ENCODE results near the gene CTNNA2. TPM values are rescaled to one million over a fixed set of nuclear protein-coding genes. Genes with fewer than 3 reads are reported as not detected.

CTNNA2 gene
- total and polyA plus RNA-seq, 2 of the 8 experiments (the other 6 are each of a cell fraction or from before 2014, with no cell fraction given) = 3.9 to 9.0 TPM

GRCh38 chr2:80312282-80312839 is 799.5 kb downstream of the CTNNA2 start:
- Histone ChIP-seq H3K4me1 (replicated peaks in 1 of 4; ENCODE audit: control insufficient read depth in 3 of 4, insufficient read depth in 4 of 4, low read length in 3 of 4) (no peaks in the 10 kb centered on the region), H2BK12ac (ENCODE audit: low read depth, low read length) (no peak overlapping the region), H3K9me3 (ENCODE audit: insufficient read depth in 2 of 2, low read depth in 1 of 2, low read length in 1 of 2) (no peaks in the 10 kb centered on the region), H3K9ac (replicated peaks in 1 of 4; ENCODE audit: extremely low read depth in 1 of 4, low read depth in 3 of 4, low read length in 3 of 4) (no peak overlapping the region), H3K4ac (replicated peaks; ENCODE audit: insufficient read length, low read depth, low read length) (no peak overlapping the region), H4K8ac (ENCODE audit: extremely low read depth, insufficient read depth, low read length) (no peak overlapping the region), H3K14ac (ENCODE audit: insufficient read length) (no peak overlapping the region), H3K4me2 (ENCODE audit: insufficient read depth in 1 of 2, low read depth in 2 of 2, low read length in 2 of 2) (no peak overlapping the region), H4K5ac (ENCODE audit: insufficient read length, low read depth, low read length) (no peak overlapping the region), H2AFZ (ENCODE audit: low read length) (no peak overlapping the region), H3K27ac (ENCODE audit: low read depth, low read length) (no peak overlapping the region), H2AK5ac (ENCODE audit: low read depth, low read length) (no peak overlapping the region), H3K18ac (ENCODE audit: extremely low read depth, low read length) (no peak overlapping the region), H3K23me2 (ENCODE audit: low read depth, low read length) (no peaks in the 10 kb centered on the region), H2BK120ac (replicated peaks; ENCODE audit: low read depth, low read length) (no peak overlapping the region), H2BK15ac (ENCODE audit: low read length) (no peak overlapping the region), H3K27me3 (replicated peaks in 1 of 4; ENCODE audit: control insufficient read depth in 3 of 4, extremely low read depth in 1 of 4, insufficient read depth in 3 of 4, low read length in 3 of 4) (no peaks in the 10 kb centered on the region), H3K36me3 (ENCODE audit: control insufficient read depth in 2 of 4, insufficient read depth in 4 of 4, low read length in 3 of 4) (no peaks in the 10 kb centered on the region), H3K79me2 (ENCODE audit: control insufficient read depth in 1 of 2, insufficient read depth in 2 of 2, low read length in 2 of 2) (no peaks in the 10 kb centered on the region), H3K4me3 (ENCODE audit: extremely low read depth in 1 of 4, insufficient read depth in 2 of 4, low read depth in 3 of 4, low read length in 4 of 4) (no peak overlapping the region), H2BK5ac (ENCODE audit: low read depth, low read length) (no peak overlapping the region), H4K20me1 (replicated peaks in 1 of 2; ENCODE audit: control insufficient read depth in 1 of 2, insufficient read depth in 2 of 2, low read length in 2 of 2) (peaks cover 0 to 2% of the 10 kb centered on the region in 2 experiments), H3K79me1 (ENCODE audit: low read depth, low read length) (no peaks in the 10 kb centered on the region), H3K56ac (replicated peaks; ENCODE audit: insufficient read length, low read depth, low read length) (no peak overlapping the region), H4K91ac (replicated peaks; ENCODE audit: insufficient read length, low read length) (no peak overlapping the region), H3K23ac (ENCODE audit: insufficient read length) (no peak overlapping the region), H2BK20ac (ENCODE audit: low read length) (no peak overlapping the region)
- ChIA-PET POLR2A (ENCODE audit: partially characterized antibody) (no interaction called here), CTCF (ENCODE audit: partially characterized antibody) (interaction anchor here (2.7 kb wide), 1 partner anchor 11 kb away, joined by 6 read pairs; no protein-coding TSS in a partner anchor)
- FAIRE-seq = no peak
- DNase-seq (ENCODE audit: low read depth in 1 of 2, low spot score in 2 of 2) = no peak
- 89% methylated on average over 5 of the region's 5 CpGs; no CpG with 5 or more reads in 1 of the 2 experiments for WGBS, 2 experiments (ENCODE audit: extremely low coverage in 1 of 2, insufficient coverage in 1 of 2, insufficient read length in 1 of 2, insufficient replicate concordance in 2 of 2, low coverage in 1 of 2, low lambda C conversion rate in 2 of 2, missing lambda C conversion rate in 1 of 2)
- TF ChIP-seq CTCF (IDR thresholded peaks at IDR 0.05; ENCODE audit: control extremely low read depth in 1 of 3, insufficient read depth in 1 of 3, low read depth in 1 of 3, low read length in 3 of 3) (no peak), ASH2L (IDR thresholded peaks at IDR 0.05; ENCODE audit: low read length) (no peak), CBX8 (IDR thresholded peaks at IDR 0.05; ENCODE audit: borderline replicate concordance, low read depth, low read length) (no peak), GABPA (IDR thresholded peaks at IDR 0.05; ENCODE audit: borderline replicate concordance, insufficient read depth, low read length) (no peak), SP4 (IDR thresholded peaks at IDR 0.05; ENCODE audit: low read length) (no peak), EZH2 (IDR thresholded peaks at IDR 0.05; ENCODE audit: low read depth, low read length, severe bottlenecking) (no peak), POLR2A (IDR thresholded peaks at IDR 0.05; ENCODE audit: control extremely low read depth in 1 of 2, low read depth in 2 of 2, low read length in 2 of 2) (no peak), RNF2 (IDR thresholded peaks at IDR 0.05; ENCODE audit: borderline replicate concordance, low read depth, low read length, missing control alignments, poor library complexity, severe bottlenecking) (no peak)
- TF ChIP-seq, protein P1, sequence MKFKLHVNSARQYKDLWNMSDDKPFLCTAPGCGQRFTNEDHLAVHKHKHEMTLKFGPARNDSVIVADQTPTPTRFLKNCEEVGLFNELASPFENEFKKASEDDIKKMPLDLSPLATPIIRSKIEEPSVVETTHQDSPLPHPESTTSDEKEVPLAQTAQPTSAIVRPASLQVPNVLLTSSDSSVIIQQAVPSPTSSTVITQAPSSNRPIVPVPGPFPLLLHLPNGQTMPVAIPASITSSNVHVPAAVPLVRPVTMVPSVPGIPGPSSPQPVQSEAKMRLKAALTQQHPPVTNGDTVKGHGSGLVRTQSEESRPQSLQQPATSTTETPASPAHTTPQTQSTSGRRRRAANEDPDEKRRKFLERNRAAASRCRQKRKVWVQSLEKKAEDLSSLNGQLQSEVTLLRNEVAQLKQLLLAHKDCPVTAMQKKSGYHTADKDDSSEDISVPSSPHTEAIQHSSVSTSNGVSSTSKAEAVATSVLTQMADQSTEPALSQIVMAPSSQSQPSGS (IDR thresholded peaks at IDR 0.05; ENCODE audit: low read length) = no peak

All from H1 (cell line).